Panc1 (cell line): ENCODE measurements around the gene THEM5. TPM values are rescaled to one million over a fixed set of nuclear protein-coding genes. Genes with fewer than 3 reads are reported as not detected.
A peak's percentile ranks its signal among the peaks of the same experiment; 100 is the strongest.

Experiments
- ATAC-seq: fragments of 200-7000 bp; cut with Tn5 transposase; 2 replicates; pipeline ENCODE4 v1.9.1; 2020; ENCODE audit warnings: mild to moderate bottlenecking, moderate library complexity
- BruUV-seq: library from RNA; stranded (reverse); fragments of 400-500 nt; replicated peaks from 2 replicates; lab custom pipeline; 2021; lab: Mats Ljungman, UMichigan
- CTCF ChIA-PET: fragments of 300-600 bp; sonication (Branson Sonifier 250); formaldehyde crosslinking; loops from one replicate; lab custom pipeline; 2022; ENCODE audit warnings: antibody characterized with exemption; lab: Charles Lee
- POLR2A ChIA-PET: fragments of 300-600 bp; sonication (Branson Sonifier 250); formaldehyde crosslinking; loops from one replicate; lab custom pipeline; 2022; ENCODE audit warnings: antibody characterized with exemption; lab: Charles Lee
- DNase-seq: peaks from one replicate; pipeline ENCODE4 v3.0.0-alpha.2; 2010; ENCODE audit warnings: low read depth, low spot score
- H3K27ac ChIP-seq: 2 replicates; pipeline ENCODE4 v1.5.1; 2011; ENCODE audit warnings: mild to moderate bottlenecking, low read length, inconsistent platforms
- H3K27me3 ChIP-seq: fragments of 200-500 bp; sonication (Bioruptor generic); 2 replicates; pipeline ENCODE4 v1.6.0; 2014; ENCODE audit warnings: low read length, inconsistent platforms; ENCODE audit not compliant: control insufficient read depth, insufficient read depth
- H3K36me3 ChIP-seq: fragments of 200-500 bp; sonication (Bioruptor generic); 2 replicates; pipeline ENCODE4 v1.5.1; 2014; ENCODE audit warnings: inconsistent platforms, mild to moderate bottlenecking, low read length, moderate library complexity; ENCODE audit not compliant: control insufficient read depth, insufficient read depth
- H3K4me1 ChIP-seq: 2 replicates; pipeline ENCODE4 v1.5.1; 2011; ENCODE audit warnings: inconsistent platforms, mild to moderate bottlenecking, low read length, moderate library complexity; ENCODE audit not compliant: control insufficient read depth, insufficient read depth
- H3K4me3 ChIP-seq, 2 experiments: 2 replicates each; pipeline ENCODE4 v1.5.1; 2011 to 2012; ENCODE audit warnings: low read depth in 2 of 2, low read length in 2 of 2, mild to moderate bottlenecking in 2 of 2, inconsistent platforms in 1 of 2, moderate library complexity in 1 of 2
- H3K9me3 ChIP-seq: fragments of 200-500 bp; sonication (Bioruptor generic); 2 replicates; pipeline ENCODE4 v1.5.1; 2014; ENCODE audit warnings: low read depth, mild to moderate bottlenecking, inconsistent platforms, low read length, moderate library complexity; ENCODE audit not compliant: control insufficient read depth, insufficient read depth
- CTCF ChIP-seq: fragments of 450-650 bp; IDR thresholded peaks from 2 replicates; pipeline ENCODE4 v1.5.1; 2017; ENCODE audit warnings: mild to moderate bottlenecking
- POLR2AphosphoS5 ChIP-seq: IDR thresholded peaks from 2 replicates; pipeline ENCODE4 v1.6.1; 2012; ENCODE audit warnings: mild to moderate bottlenecking, low read depth, low read length, moderate library complexity
- REST ChIP-seq, 2 experiments: IDR thresholded peaks; 2 replicates each; pipeline ENCODE4 v1.6.1; 2011 to 2012; ENCODE audit warnings: low read depth in 2 of 2, control low read depth in 1 of 2, low read length in 1 of 2, mild to moderate bottlenecking in 1 of 2, moderate library complexity in 1 of 2; ENCODE audit not compliant: insufficient read depth in 1 of 2
- SIN3A ChIP-seq: IDR thresholded peaks from 2 replicates; pipeline ENCODE4 v1.6.1; 2012; ENCODE audit warnings: low read depth, mild to moderate bottlenecking, low read length, moderate library complexity, borderline replicate concordance; ENCODE audit not compliant: insufficient read depth
- TCF7L2 ChIP-seq: IDR thresholded peaks from 2 replicates; pipeline ENCODE4 v1.6.1; 2011; ENCODE audit warnings: mild to moderate bottlenecking, low read depth, low read length, inconsistent platforms
- in situ Hi-C: cut with HindIII; loops from 2 replicates; pipeline ENCODE4 v1.10.0; 2016; ENCODE audit warnings: low sequenced_read_pairs, low pct_unique_long_range_greater_than_20kb
- intact Hi-C: fragments of 100-400 bp; cut with micrococcal nuclease; formaldehyde crosslinking; loops from one replicate; pipeline ENCODE4 v1.10.0; 2022; ENCODE audit not compliant: unreplicated experiment
- total RNA-seq: library from RNA; stranded (reverse); gene quantifications from one replicate; pipeline ENCODE4 v1.2.1, GENCODE V29; 2021; ENCODE audit not compliant: unreplicated experiment

Gene THEM5
- total RNA-seq, 1 experiment from 2014 or later: not detected

- CTCF ChIA-PET: interaction anchor here (2.0 kb wide), 1 partner anchor 158 kb away, joined by 8 read pairs; no protein-coding TSS in a partner anchor
These were observed 10.1 kb downstream of the THEM5 start for GRCh38 chr1:151843398-151843797.

GRCh38 chr1:151841141-151841540 lies 12.4 kb downstream of the THEM5 start:
- TF ChIP-seq REST (IDR thresholded peaks at IDR 0.05; ENCODE audit: insufficient read depth in 1 of 2, low read depth in 2 of 2, low read length in 1 of 2): no peak
- no peak for TF ChIP-seq SIN3A
- TF ChIP-seq POLR2AphosphoS5: no peak
- no peak for TF ChIP-seq CTCF
- TF ChIP-seq TCF7L2: no peak
- H3K27me3 ChIP-seq: no peaks in the 10 kb centered on the region
- H3K4me1 ChIP-seq: peaks cover 10% of the 10 kb centered on the region
- no peak for DNase-seq
- ATAC-seq: no peak
- H3K27ac ChIP-seq: no peak overlapping the region
- H3K4me3 ChIP-seq: no peak overlapping the region
- BruUV-seq: TSS peak; percentile 86
- POLR2A ChIA-PET: interaction anchor here (0.5 kb wide), 1 partner anchor 132 kb away, joined by 3 read pairs; no protein-coding TSS in a partner anchor
- CTCF ChIA-PET: no interaction called here
- no peaks in the 10 kb centered on the region for H3K9me3 ChIP-seq
- intact Hi-C loops (no loop called here), in situ Hi-C loops (no loop called here)
- no peaks in the 10 kb centered on the region for H3K36me3 ChIP-seq

More at GRCh38 chr1:151843398-151843797, 10.1 kb downstream of the THEM5 start:
- no peak for ATAC-seq
- H3K4me1 ChIP-seq: peaks cover 6% of the 10 kb centered on the region
- TF ChIP-seq TCF7L2 (no peak), REST (IDR thresholded peaks at IDR 0.05; ENCODE audit: insufficient read depth in 1 of 2, low read depth in 2 of 2, low read length in 1 of 2) (no peak), SIN3A (no peak), CTCF (no peak), POLR2AphosphoS5 (no peak)
- intact Hi-C loops (no loop called here), in situ Hi-C loops (no loop called here)
- H3K9me3 ChIP-seq: no peaks in the 10 kb centered on the region
- no peak for DNase-seq
- no peak overlapping the region for H3K4me3 ChIP-seq
- no TSS peak for BruUV-seq
- POLR2A ChIA-PET: interaction anchor here (0.6 to 0.7 kb wide), 4 partner anchors 53 to 439 kb away, joined by 3 to 6 read pairs (median 3); partner anchors contain the start of gene TDRKH
- H3K27me3 ChIP-seq: no peaks in the 10 kb centered on the region
- no peaks in the 10 kb centered on the region for H3K36me3 ChIP-seq
- H3K27ac ChIP-seq: no peak overlapping the region
